Liver (tissue), 9 donors: ENCODE data around the gene SLC17A3. TPM values are rescaled to one million over a fixed set of nuclear protein-coding genes. Genes with fewer than 3 reads are reported as not detected.

ENCODE experiments used
- DNase-seq: peaks from one replicate; pipeline ENCODE4 v3.0.0-alpha.2; 2017; ENCODE audit warnings: low spot score
- H3K27ac ChIP-seq, 2 donors: one replicate each; pipeline ENCODE4 v1.7.0; 2013; ENCODE audit warnings: inconsistent platforms in 2 of 2, low read length in 2 of 2, control low read depth in 1 of 2, low read depth in 1 of 2, mild to moderate bottlenecking in 1 of 2
- H3K27me3 ChIP-seq, 4 donors: one replicate each; pipeline versions ENCODE4 v1.6.1 to v1.7.0; 2013; ENCODE audit warnings: low read length in 3 of 4, inconsistent platforms in 1 of 4, mild to moderate bottlenecking in 1 of 4, moderate library complexity in 1 of 4; ENCODE audit not compliant: control insufficient read depth in 4 of 4, insufficient read depth in 4 of 4
- H3K36me3 ChIP-seq, 4 donors: one replicate each; pipeline versions ENCODE4 v1.6.1 to v1.7.0; 2013; ENCODE audit warnings: low read length in 3 of 4, mild to moderate bottlenecking in 3 of 4, low read depth in 1 of 4, moderate library complexity in 1 of 4; ENCODE audit not compliant: control insufficient read depth in 4 of 4, insufficient read depth in 3 of 4
- H3K4me1 ChIP-seq, 4 donors: one replicate each; pipeline versions ENCODE4 v1.6.1 to v1.7.0; 2013; ENCODE audit warnings: low read length in 3 of 4, mild to moderate bottlenecking in 3 of 4, moderate library complexity in 1 of 4; ENCODE audit not compliant: control insufficient read depth in 4 of 4, insufficient read depth in 4 of 4
- H3K4me3 ChIP-seq, 3 donors: one replicate each; pipeline versions ENCODE4 v1.6.1 to v1.7.0; 2013; ENCODE audit warnings: low read length in 3 of 3, control low read depth in 1 of 3, low read depth in 1 of 3, mild to moderate bottlenecking in 1 of 3
- H3K9ac ChIP-seq, 2 donors: one replicate each; pipeline ENCODE4 v1.7.0; 2013; ENCODE audit warnings: low read length in 2 of 2, mild to moderate bottlenecking in 2 of 2, moderate library complexity in 2 of 2, control low read depth in 1 of 2, low read depth in 1 of 2
- H3K9me3 ChIP-seq, 4 donors: one replicate each; pipeline versions ENCODE4 v1.6.1 to v1.7.0; 2013; ENCODE audit warnings: low read length in 3 of 4; ENCODE audit not compliant: control insufficient read depth in 4 of 4
- EGR1 ChIP-seq, 2 donors: IDR thresholded peaks; 2 replicates each; pipeline ENCODE4 v1.6.1; 2016 to 2018; ENCODE audit warnings: antibody characterized with exemption in 2 of 2, low read depth in 2 of 2
- FOXA2 ChIP-seq: IDR thresholded peaks from 2 replicates; pipeline ENCODE4 v1.6.1; 2016; ENCODE audit warnings: antibody characterized with exemption
- GABPA ChIP-seq, 2 donors: IDR thresholded peaks in 1 of 2; conservative IDR thresholded peaks in 1 of 2; 2 replicates each; pipeline ENCODE4 v1.6.1; 2016; ENCODE audit warnings: antibody characterized with exemption in 2 of 2, mild to moderate bottlenecking in 1 of 2, moderate library complexity in 1 of 2
- HNF4A ChIP-seq, 2 donors: conservative IDR thresholded peaks; 2 replicates each; pipeline ENCODE4 v1.6.1; 2016; ENCODE audit warnings: antibody characterized with exemption in 2 of 2, mild to moderate bottlenecking in 2 of 2
- HNF4G ChIP-seq: IDR thresholded peaks from 2 replicates; pipeline ENCODE4 v1.6.1; 2016; ENCODE audit warnings: antibody characterized with exemption
- JUND ChIP-seq, 2 donors: IDR thresholded peaks; 2 replicates each; pipeline ENCODE4 v1.6.1; 2016; ENCODE audit warnings: antibody characterized with exemption in 2 of 2
- NR2F2 ChIP-seq: IDR thresholded peaks from 2 replicates; pipeline ENCODE4 v1.6.1; 2016; ENCODE audit warnings: antibody characterized with exemption
- RAD21 ChIP-seq, 2 donors: IDR thresholded peaks; 2 replicates each; pipeline ENCODE4 v1.6.1; 2016; ENCODE audit warnings: antibody characterized with exemption in 2 of 2, mild to moderate bottlenecking in 2 of 2
- RXRA ChIP-seq, 2 donors: IDR thresholded peaks; 2 replicates each; pipeline ENCODE4 v1.6.1; 2017 to 2018; ENCODE audit warnings: antibody characterized with exemption in 2 of 2, mild to moderate bottlenecking in 1 of 2
- SP1 ChIP-seq: IDR thresholded peaks from 2 replicates; pipeline ENCODE4 v1.6.1; 2018; ENCODE audit warnings: antibody characterized with exemption, mild to moderate bottlenecking
- YY1 ChIP-seq: IDR thresholded peaks from 2 replicates; pipeline ENCODE4 v1.6.1; 2016; ENCODE audit warnings: antibody characterized with exemption, mild to moderate bottlenecking
- WGBS: extraction: QIAGEN DNeasy Blood & Tissue Kit; methylation state at CpG from one replicate; pipeline ENCODE4 v1.1.7; 2013; 5-methylcytosine and 5-hydroxymethylcytosine counted together
- polyA plus RNA-seq, 2 donors: library from polyadenylated mRNA; stranded (reverse) in 1 of 2; unstranded in 1 of 2; fragments of 200-250 nt in 1 of 2; fragments of >200 nt in 1 of 2; fragmentation: Nextera tagmentation in 1 of 2; extraction: Ambion mirVana in 1 of 2; gene quantifications; one replicate each; pipeline versions ENCODE4 v1.2.1 to v1.2.3, GENCODE V29; 2013 to 2015
- total RNA-seq, 2 donors: library from RNA; depleted of rRNA; stranded (reverse); fragments of >200 nt; gene quantifications; one replicate each; pipeline ENCODE4 v1.2.3, GENCODE V29; 2014
- TF ChIP-seq, protein P1 (sequence below): IDR thresholded peaks from 2 replicates; pipeline ENCODE4 v1.6.1; 2016; ENCODE audit warnings: antibody characterized with exemption, mild to moderate bottlenecking
- TF ChIP-seq, protein P2 (sequence below): fragments of 150-350 bp; IDR thresholded peaks from 2 replicates; pipeline ENCODE4 v1.5.1; 2017; ENCODE audit warnings: improper control_type of control experiment, low read depth, low read length; ENCODE audit not compliant: missing input control
- TF ChIP-seq, protein P3 (sequence below): IDR thresholded peaks from 2 replicates; pipeline ENCODE4 v1.6.1; 2016; ENCODE audit warnings: antibody characterized with exemption
- TF ChIP-seq, protein P4 (sequence below): IDR thresholded peaks from 2 replicates; pipeline ENCODE4 v1.6.1; 2016; ENCODE audit warnings: antibody characterized with exemption
- donor health status: healthy.
- donor health status: healthy.
- donor health status: healthy.
- donor health status: healthy.
- donor health status: healthy.

SLC17A3 gene, protein sequence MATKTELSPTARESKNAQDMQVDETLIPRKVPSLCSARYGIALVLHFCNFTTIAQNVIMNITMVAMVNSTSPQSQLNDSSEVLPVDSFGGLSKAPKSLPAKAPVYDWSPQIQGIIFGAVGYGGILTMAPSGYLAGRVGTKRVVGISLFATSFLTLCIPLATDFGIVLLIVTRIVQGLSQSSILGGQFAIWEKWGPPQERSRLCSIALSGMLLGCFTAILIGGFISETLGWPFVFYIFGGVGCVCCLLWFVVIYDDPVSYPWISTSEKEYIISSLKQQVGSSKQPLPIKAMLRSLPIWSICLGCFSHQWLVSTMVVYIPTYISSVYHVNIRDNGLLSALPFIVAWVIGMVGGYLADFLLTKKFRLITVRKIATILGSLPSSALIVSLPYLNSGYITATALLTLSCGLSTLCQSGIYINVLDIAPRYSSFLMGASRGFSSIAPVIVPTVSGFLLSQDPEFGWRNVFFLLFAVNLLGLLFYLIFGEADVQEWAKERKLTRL
- 10 to 100 TPM in 1 of 2 donors, 1 to 10 TPM in 1; 1.6 to 13.6 TPM for total RNA-seq
- polyA plus RNA-seq = 10 to 100 TPM in 1 of 2 donors, 1 to 10 TPM in 1; 8.3 to 23.2 TPM

DNA sequence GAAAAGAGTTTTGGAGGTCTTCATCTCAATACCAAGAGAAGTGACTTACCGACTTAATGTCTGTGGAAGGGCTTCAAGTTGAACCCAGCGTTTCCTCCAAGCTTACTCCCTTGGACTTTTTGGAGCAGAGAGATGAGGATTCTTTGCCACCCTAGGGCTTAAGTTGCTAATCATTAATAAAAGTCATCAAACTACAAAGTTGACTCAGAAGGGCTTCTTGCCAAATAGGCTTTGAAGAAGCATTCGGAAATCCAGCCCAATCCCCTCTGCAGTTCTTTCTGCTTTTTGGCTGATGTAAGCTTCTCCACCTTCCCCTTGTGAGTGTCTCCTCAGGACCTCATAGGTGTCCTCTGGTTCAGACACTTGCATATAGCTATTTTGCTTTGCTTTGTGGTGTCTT is at the start of gene SLC17A3:
SLC17A3 (minus strand) TSS at position 126 of the 400 bp plus-strand sequence. CDS start 5,856 bp downstream, outside the sequence.
- DNase-seq = no peak
- WGBS = 42% methylated on average over 3 of the region's 3 CpGs
- Histone ChIP-seq H3K4me3 (no peak within 1 kb of the TSS), H3K4me1 (peaks cover 2 to 43% (median 29%) of the 10 kb centered on the region in 4 donors), H3K27ac (peak within 1 kb of the TSS; percentile 25 to 29), H3K9ac (peak within 1 kb of the TSS in 1 of 2 donors; percentile 61), H3K27me3 (no peaks in the 10 kb centered on the region), H3K36me3 (no peaks in the 10 kb centered on the region), H3K9me3 (no peaks in the 10 kb centered on the region)
- TF ChIP-seq EGR1 (IDR thresholded peaks at IDR 0.05; ENCODE audit: low read depth in 2 of 2) = no peak
- peak; percentile 31 for TF ChIP-seq SP1
- TF ChIP-seq, protein P1, sequence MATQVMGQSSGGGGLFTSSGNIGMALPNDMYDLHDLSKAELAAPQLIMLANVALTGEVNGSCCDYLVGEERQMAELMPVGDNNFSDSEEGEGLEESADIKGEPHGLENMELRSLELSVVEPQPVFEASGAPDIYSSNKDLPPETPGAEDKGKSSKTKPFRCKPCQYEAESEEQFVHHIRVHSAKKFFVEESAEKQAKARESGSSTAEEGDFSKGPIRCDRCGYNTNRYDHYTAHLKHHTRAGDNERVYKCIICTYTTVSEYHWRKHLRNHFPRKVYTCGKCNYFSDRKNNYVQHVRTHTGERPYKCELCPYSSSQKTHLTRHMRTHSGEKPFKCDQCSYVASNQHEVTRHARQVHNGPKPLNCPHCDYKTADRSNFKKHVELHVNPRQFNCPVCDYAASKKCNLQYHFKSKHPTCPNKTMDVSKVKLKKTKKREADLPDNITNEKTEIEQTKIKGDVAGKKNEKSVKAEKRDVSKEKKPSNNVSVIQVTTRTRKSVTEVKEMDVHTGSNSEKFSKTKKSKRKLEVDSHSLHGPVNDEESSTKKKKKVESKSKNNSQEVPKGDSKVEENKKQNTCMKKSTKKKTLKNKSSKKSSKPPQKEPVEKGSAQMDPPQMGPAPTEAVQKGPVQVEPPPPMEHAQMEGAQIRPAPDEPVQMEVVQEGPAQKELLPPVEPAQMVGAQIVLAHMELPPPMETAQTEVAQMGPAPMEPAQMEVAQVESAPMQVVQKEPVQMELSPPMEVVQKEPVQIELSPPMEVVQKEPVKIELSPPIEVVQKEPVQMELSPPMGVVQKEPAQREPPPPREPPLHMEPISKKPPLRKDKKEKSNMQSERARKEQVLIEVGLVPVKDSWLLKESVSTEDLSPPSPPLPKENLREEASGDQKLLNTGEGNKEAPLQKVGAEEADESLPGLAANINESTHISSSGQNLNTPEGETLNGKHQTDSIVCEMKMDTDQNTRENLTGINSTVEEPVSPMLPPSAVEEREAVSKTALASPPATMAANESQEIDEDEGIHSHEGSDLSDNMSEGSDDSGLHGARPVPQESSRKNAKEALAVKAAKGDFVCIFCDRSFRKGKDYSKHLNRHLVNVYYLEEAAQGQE = no peak
- no peak for TF ChIP-seq GABPA (IDR thresholded peaks at IDR 0.05 in 1 of 2, conservative IDR thresholded peaks at IDR 0.05 in 1 of 2)
- no peak for TF ChIP-seq NR2F2
- no peak for TF ChIP-seq FOXA2
- peak in 1 of 2 donors; percentile 22 for TF ChIP-seq RAD21 (IDR thresholded peaks at IDR 0.05)
- peak in 1 of 2 donors; percentile 61 for TF ChIP-seq JUND (IDR thresholded peaks at IDR 0.05)
- no peak for TF ChIP-seq YY1
- TF ChIP-seq, protein P2, sequence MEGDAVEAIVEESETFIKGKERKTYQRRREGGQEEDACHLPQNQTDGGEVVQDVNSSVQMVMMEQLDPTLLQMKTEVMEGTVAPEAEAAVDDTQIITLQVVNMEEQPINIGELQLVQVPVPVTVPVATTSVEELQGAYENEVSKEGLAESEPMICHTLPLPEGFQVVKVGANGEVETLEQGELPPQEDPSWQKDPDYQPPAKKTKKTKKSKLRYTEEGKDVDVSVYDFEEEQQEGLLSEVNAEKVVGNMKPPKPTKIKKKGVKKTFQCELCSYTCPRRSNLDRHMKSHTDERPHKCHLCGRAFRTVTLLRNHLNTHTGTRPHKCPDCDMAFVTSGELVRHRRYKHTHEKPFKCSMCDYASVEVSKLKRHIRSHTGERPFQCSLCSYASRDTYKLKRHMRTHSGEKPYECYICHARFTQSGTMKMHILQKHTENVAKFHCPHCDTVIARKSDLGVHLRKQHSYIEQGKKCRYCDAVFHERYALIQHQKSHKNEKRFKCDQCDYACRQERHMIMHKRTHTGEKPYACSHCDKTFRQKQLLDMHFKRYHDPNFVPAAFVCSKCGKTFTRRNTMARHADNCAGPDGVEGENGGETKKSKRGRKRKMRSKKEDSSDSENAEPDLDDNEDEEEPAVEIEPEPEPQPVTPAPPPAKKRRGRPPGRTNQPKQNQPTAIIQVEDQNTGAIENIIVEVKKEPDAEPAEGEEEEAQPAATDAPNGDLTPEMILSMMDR = no peak
- TF ChIP-seq HNF4A (conservative IDR thresholded peaks at IDR 0.05) = peak; percentile 42 to 68
- TF ChIP-seq, protein P3, sequence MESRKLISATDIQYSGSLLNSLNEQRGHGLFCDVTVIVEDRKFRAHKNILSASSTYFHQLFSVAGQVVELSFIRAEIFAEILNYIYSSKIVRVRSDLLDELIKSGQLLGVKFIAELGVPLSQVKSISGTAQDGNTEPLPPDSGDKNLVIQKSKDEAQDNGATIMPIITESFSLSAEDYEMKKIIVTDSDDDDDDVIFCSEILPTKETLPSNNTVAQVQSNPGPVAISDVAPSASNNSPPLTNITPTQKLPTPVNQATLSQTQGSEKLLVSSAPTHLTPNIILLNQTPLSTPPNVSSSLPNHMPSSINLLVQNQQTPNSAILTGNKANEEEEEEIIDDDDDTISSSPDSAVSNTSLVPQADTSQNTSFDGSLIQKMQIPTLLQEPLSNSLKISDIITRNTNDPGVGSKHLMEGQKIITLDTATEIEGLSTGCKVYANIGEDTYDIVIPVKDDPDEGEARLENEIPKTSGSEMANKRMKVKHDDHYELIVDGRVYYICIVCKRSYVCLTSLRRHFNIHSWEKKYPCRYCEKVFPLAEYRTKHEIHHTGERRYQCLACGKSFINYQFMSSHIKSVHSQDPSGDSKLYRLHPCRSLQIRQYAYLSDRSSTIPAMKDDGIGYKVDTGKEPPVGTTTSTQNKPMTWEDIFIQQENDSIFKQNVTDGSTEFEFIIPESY = no peak
- TF ChIP-seq, protein P4, sequence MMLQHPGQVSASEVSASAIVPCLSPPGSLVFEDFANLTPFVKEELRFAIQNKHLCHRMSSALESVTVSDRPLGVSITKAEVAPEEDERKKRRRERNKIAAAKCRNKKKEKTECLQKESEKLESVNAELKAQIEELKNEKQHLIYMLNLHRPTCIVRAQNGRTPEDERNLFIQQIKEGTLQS = no peak
- peak in 1 of 2 donors; percentile 36 for TF ChIP-seq RXRA (IDR thresholded peaks at IDR 0.05)
- no peak for TF ChIP-seq HNF4G
